DMS114 treated with DMSO at 0.1 percent for 48 hours (cell line): ENCODE results near the gene CCDC175.

Experiments used
- DNase-seq: peaks from one replicate; lab custom pipeline; 2025; ENCODE audit not compliant: unreplicated experiment; lab: John Stamatoyannopoulos, UW

CCDC175 gene

GRCh38 chr14:59482541-59483331, 93.9 kb downstream of the CCDC175 start:
- DNase-seq: no peak

GRCh38 chr14:59481871-59482540, 94.6 kb downstream of the CCDC175 start:
- no peak for DNase-seq

- DNase-seq: no peak
Observed at GRCh38 chr14:59481407-59481806, 95.2 kb downstream of the CCDC175 start.

- no peak for DNase-seq
Observed at GRCh38 chr14:59480166-59480565, 96.4 kb downstream of the CCDC175 start.

GRCh38 chr14:59478540-59478939, 98.1 kb downstream of the CCDC175 start:
- DNase-seq: no peak

GRCh38 chr14:59475709-59476108, 100.9 kb downstream of the CCDC175 start:
- DNase-seq: no peak

- DNase-seq: no peak
Observed at GRCh38 chr14:59474172-59474571, 102.4 kb downstream of the CCDC175 start.

- DNase-seq: no peak
Observed at GRCh38 chr14:59465316-59466135, 111.1 kb downstream of the CCDC175 start, which contains the start of gene GPR135. TSS of gene GPR135 (minus strand) at chr14:59465380. CDS start at chr14:59465226, 154 bp downstream.

- no peak for DNase-seq
Observed at GRCh38 chr14:59464486-59465315, 111.9 kb downstream of the CCDC175 start.

- DNase-seq: no peak
Observed at GRCh38 chr14:59463787-59464485, 112.7 kb downstream of the CCDC175 start.

GRCh38 chr14:59461891-59462290, 114.7 kb downstream of the CCDC175 start:
- no peak for DNase-seq

GRCh38 chr14:59460378-59460777, 116.2 kb downstream of the CCDC175 start:
- DNase-seq: no peak

GRCh38 chr14:59458486-59458885, 118.1 kb downstream of the CCDC175 start:
- no peak for DNase-seq

GRCh38 chr14:59455411-59455810, 121.2 kb downstream of the CCDC175 start:
- DNase-seq: no peak
